SK-N-SH treated with all-trans-retinoic acid at 6 μM for 48 hours (cell line): ENCODE data around the gene YDJC.

ENCODE experiments used
- BACH2 ChIP-seq: fragments of 250-450 bp; sonication (Bioruptor Pico); IDR thresholded peaks from 2 replicates; pipeline ENCODE4 v1.9.0; 2021; ENCODE audit warnings: mild to moderate bottlenecking, borderline replicate concordance
- ESRRG ChIP-seq: fragments of 250-450 bp; sonication (Bioruptor Pico); IDR thresholded peaks from 2 replicates; pipeline ENCODE4 v1.6.1; 2021; ENCODE audit warnings: mild to moderate bottlenecking
- OSR1 ChIP-seq: fragments of 250-450 bp; sonication (Bioruptor Pico); IDR thresholded peaks from 2 replicates; pipeline ENCODE4 v1.8.0; 2022; ENCODE audit warnings: moderate library complexity, mild to moderate bottlenecking, inconsistent platforms
- SNAI2 ChIP-seq: fragments of 250-450 bp; sonication (Bioruptor Pico); IDR thresholded peaks from 2 replicates; pipeline ENCODE4 v1.5.0; 2020; ENCODE audit warnings: mild to moderate bottlenecking, moderate library complexity
- ZFP30 ChIP-seq: fragments of 450-650 bp; formaldehyde crosslinking; IDR thresholded peaks from 2 replicates; pipeline ENCODE4 v1.5.0; 2022; ENCODE audit warnings: mild to moderate bottlenecking, moderate library complexity
- ZNF70 ChIP-seq: fragments of 450-650 bp; formaldehyde crosslinking; IDR thresholded peaks from 2 replicates; pipeline ENCODE4 v1.5.0; 2020; ENCODE audit warnings: mild to moderate bottlenecking, moderate library complexity
- TF ChIP-seq, protein P1 (sequence below): fragments of 250-450 bp; sonication (Bioruptor Pico); IDR thresholded peaks from 2 replicates; pipeline ENCODE4 v1.8.0; 2020; ENCODE audit warnings: mild to moderate bottlenecking, moderate library complexity, borderline replicate concordance

DNA sequence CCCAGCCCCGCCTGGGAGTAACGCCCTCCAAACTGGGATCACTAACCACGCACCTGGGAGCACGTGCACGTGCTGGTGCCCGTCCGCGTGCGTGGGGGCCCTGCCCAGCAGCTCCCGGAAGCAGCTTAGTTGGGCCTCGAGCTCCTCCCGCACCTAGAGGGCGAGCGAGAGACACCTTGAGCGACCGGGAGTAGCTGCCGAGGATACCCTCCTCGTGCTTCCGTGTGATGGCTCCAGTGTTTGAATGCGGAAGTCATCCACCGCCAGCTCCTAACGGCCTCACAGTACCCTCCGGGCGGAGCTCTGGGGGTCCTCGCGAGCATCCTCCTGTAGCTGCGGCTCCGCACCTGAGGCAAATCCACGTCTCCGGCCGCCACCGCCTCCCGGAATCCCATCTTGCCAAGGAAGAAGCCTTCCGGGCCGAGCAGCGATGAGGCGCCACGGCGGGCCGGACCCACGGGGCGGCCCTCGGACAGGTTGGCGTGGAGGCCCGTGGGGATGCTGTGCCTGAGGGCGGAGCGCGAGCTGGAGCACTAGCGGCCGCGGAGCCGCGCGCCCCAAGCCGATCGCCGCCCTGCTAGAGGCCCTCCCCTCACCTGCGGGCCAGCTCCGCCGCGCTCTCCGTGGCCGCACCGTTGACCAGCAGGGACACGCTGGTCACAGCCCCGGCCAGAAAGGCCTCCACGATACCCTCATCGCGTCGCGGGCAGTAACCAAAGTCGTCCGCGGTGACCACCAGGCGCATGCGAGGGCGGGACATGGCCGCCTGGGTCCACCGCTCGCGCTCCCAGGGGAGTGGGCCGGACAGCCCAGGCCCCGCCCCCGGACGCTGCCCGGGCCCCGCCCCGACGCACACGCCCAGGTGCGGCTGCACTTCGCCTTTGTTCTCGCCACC lies at the start of gene YDJC:
- no peak for TF ChIP-seq ZNF70 (CRISPR knock-in tag)
- TF ChIP-seq ESRRG = no peak
- TF ChIP-seq, protein P1, sequence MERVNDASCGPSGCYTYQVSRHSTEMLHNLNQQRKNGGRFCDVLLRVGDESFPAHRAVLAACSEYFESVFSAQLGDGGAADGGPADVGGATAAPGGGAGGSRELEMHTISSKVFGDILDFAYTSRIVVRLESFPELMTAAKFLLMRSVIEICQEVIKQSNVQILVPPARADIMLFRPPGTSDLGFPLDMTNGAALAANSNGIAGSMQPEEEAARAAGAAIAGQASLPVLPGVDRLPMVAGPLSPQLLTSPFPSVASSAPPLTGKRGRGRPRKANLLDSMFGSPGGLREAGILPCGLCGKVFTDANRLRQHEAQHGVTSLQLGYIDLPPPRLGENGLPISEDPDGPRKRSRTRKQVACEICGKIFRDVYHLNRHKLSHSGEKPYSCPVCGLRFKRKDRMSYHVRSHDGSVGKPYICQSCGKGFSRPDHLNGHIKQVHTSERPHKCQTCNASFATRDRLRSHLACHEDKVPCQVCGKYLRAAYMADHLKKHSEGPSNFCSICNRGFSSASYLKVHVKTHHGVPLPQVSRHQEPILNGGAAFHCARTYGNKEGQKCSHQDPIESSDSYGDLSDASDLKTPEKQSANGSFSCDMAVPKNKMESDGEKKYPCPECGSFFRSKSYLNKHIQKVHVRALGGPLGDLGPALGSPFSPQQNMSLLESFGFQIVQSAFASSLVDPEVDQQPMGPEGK (CRISPR knock-in tag) = no peak
- no peak for TF ChIP-seq OSR1
- TF ChIP-seq SNAI2 = no peak
- TF ChIP-seq ZFP30 = no peak
- no peak for TF ChIP-seq BACH2 (CRISPR knock-in tag)
